HG02759 (cell line): Measurements from ENCODE around the gene CDKAL1.
"Not testable (repeated sequence)": the region's sequence is repeated elsewhere in the genome, so short reads cannot be mapped to it uniquely, and the experiment has no call there.

Experiments
- ATAC-seq: cut with Tn5 transposase; IDR thresholded peaks from one replicate; pipeline ENCODE4 v1.9.1; 2021; ENCODE audit warnings: mild to moderate bottlenecking, moderate library complexity; ENCODE audit not compliant: unreplicated experiment

CDKAL1 gene

DNA sequence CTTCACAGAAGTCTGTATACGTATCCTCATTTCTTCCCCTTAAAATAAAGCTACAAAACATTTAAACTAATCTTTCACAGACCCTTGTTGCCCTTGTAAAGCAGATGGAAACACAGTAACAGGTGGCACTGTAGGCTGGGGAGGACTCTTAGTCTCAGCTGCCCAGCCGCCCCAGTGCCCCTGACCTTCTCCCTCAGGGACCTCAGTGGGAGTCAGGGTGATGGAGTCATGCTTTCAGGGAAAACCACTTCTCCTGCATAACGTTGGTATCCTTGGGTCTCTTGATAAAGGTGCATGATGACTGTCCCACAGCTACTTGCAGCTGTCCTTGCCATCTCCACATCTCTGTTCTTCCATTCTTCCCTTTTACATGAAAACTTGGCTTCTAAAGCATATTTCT lies 198.6 kb downstream of the CDKAL1 start:
- no peak for ATAC-seq

DNA sequence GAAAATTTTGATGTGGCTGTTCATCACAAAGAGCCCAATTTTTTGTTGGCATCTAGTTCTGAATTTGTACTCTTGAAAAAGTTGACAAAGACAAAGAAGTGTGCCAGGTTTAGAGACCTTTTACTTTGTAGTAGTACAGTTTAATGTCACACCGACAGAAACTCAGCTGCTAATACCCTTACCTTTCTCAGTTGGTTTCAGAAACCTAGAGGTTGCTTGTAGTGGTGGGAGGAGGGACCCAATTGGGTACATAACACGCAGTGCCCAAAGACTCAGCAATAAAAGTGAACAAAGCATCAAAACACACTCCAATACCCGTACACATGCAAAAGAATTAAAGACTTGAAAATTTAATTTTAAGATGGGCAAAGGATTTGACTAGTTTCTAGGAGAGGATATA lies 203.7 kb downstream of the CDKAL1 start:
- ATAC-seq: no peak

DNA sequence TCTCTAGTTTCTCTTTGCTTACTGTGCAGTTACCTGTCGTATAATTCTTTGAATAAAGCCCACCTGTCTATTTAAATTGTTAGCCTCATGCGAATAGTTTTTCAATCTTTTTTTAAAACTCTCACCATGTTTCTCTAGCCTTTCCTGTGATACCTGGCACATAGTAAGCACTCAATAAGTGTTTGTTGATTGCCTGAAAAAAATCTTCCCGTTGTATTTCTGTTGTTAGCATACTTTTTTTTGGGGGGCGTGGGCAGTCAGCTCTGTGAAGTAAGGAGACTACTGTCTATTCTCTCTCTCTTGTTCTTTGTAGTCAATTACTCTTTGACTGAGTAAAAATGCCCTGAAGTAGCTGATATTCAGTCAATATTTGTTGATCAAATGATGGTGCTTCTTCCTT lies 205.8 kb downstream of the CDKAL1 start:
- ATAC-seq: no peak

DNA sequence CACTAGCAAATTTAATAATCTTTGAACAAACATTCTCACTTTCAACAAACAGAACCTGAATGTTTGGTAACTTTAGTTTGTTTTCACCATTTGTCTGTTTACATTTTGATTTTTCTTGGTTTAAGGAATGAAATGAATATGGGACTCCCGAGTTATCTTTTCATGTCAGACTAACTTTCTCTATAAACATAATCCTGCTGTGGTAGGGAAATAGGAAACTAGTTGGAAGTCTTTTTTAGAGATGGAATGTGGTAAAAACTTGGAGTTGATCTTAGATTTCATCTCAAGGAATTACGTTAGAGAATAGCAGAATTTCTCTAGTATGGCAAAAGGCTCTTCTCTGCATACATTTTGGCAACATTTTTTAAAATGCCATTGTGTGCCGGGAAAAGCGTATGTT lies 206.5 kb downstream of the CDKAL1 start:
- no peak for ATAC-seq

DNA sequence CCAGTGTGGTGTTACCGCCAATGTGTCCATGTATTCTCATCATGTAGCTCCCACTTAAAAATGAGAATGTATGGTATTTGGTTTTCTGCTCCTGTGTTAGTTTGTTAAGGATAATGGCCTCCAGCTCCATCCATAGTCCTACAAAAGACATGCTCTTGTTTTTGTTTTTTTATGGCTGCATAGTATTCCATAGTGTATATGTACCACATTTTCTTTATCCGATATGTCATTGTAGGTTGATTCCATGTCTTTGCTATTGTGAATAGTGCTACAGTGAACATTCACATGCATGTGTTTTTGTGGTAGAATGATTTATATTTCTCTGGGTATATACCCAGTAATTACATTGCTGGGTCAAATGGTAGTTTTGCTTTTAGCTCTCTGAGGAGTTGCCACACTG lies 207.2 kb downstream of the CDKAL1 start:
- no peak for ATAC-seq

DNA sequence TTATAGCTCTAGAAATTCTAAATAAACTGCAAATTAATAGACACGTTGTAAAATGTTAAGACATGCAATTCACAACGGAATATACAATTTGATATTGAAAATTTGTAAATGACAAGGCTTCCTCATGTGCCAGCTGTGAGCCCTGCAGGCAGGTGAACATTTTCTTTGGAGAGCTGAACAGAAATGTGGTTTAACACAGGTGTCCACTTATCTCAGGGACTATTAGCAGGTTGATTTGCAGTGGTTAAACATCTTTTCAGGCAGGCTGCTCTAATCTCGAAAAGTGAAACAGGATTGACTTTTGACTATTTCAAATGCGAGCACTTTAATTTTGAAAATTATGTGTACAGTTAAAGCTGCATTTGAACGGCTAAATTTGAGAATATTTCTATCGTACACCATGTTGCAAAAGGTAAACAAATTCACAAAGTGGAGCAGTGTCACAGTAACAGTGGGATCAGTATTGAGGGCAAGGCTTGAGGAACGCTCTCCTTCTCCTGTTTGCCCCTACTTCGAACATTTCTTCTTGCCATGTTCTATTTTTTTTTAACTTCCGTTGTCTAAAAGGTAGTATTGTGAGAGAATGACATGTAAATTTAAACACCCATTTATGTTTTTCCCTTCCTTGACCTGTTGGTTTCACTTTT lies 210.8 kb downstream of the CDKAL1 start:
- ATAC-seq: no peak

DNA sequence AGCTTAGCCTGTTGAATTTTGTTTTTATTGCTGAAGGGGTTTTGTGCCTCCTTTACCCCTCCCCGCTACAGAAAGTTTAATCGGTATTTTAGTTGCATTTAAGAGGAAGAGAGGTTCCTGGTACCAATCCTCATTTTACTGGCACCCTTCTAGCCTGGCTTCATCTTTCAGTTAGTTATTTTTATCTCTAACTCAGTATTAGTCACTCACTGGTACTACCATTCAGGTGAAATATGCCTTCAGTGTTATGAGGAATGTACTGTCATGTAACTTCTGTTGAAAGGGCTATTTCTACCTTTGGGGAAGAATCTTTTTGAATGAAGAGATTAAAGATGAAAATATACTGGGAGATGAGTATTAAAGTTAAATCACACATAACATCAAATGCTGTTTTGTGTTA lies 211.8 kb downstream of the CDKAL1 start:
- no peak for ATAC-seq

DNA sequence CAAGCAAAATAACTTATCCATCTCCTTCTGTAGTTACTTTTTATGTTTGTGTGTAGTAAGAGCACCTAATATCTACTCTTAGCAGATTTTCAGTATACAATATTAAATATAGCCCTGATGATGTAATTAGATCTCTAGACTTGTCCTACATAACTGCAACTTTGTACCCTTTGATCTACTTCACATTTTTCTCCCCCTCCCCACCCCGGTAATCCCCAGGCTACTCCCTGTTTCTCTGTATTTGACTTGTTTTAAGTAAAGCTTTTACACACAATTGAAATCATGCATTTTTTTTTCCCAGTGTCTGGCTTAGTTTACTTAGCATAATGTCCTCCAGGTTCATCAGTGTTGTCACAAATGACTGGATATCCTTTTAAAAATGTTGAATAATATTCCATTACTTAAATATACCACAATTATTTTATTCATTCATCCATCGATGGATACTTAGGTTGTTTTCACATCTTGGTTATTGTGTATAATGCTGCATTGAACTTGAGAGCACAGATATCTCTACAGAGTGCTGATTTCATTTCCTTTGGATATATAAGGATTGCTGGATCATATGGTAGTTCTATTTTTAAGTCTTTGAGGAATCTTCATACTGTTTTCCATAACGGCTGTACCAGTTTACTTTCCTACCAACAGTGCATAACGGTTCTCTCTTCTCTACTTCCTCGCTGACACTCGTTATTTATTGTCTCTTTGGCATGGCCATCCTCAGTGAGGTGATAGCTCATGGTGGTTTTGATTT lies 212.7 kb downstream of the CDKAL1 start:
- ATAC-seq: peak; percentile 40

DNA sequence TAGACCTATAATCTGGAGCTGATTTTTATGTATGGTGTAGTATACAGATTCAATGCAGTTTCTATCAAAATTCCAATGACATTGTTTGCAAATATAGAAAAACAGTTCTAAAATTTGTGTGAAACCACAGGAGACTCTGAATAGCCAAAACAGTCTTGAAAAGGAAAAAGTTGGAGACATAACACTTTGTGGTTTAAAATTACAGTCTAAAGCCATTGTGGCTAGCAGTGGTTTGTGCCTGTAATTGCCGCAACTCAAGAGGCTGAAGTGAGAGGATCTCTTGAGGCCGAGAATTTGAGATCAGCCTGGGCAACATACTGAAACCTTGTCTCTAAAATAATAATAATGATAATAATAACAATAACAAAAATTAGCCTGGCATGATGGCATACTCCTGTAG lies 213.7 kb downstream of the CDKAL1 start:
- no peak for ATAC-seq

DNA sequence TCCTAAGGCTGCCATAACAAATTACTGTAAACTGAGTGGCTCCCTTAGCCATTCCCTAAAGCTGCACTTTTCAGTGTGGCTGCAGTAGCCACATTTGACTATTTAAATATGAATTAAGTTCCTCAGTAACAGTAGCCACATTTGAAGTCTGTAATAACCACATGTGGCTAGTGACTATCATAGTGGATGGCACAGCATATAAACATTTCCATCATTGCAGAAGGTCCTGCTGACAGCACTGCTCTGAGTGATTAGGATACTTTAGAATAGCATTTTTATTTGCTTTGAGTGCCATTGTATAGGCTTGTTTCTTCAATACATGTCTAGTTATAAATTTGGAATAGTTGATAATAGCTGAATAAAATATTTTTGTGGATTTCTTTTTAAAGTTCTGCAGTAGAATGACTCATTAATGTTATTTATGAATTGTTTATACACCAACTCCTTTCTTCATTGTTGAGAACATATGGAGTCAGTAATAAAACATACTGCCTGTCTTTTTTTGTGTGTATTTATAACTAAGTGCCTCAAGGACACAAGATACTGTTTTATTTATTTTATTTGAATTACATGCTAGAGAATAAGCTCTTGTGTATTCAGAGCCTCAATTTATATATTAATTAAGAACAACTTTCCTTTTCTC lies 217.2 kb downstream of the CDKAL1 start:
- ATAC-seq: no peak

DNA sequence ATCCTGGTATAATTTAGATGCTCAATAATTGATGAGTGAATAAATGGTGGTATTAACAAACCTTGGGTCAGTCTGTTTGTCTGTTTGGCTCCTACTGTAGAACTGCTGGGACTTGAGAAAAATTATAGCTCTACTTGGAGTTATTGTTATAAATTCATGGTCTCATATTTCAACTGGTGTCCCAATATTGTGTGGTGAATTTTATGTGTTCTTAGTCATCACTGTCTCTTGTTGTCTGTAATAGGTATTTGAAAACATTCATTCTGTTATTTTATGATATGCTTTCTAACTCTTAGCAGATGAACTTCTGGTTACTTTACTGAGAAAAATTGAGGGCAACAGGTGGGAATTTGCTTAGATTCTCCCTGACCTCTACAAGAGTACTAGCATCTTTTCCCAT lies 221.4 kb downstream of the CDKAL1 start:
- ATAC-seq: no peak

DNA sequence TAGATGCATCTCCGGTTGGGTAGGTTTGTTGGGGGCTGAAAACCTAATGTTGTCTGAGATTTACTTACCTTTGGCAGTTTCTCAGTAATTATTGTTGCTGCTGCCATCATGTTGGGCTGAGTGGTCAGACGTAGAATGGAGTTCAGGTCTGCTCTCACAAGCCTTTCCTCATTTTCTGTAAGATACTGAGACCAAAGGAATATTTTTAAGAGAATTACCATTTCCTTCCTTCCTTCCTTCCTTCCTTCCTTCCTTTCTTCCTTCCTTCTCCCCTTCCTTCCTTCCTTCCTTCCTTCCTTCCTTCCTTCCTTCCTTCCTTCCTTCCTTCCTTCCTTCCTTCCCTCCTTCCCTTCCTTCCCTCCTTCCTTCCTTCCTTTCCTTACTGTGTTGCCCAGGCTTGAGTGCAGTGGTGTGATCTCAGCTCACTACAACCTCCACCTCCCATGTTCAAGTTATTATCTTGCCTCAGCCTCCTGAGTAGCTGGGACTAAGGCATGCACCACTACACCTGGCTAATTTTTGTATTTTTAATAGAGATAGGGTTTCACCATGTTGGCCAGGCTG lies 222.4 kb downstream of the CDKAL1 start:
- ATAC-seq: not testable (repeated sequence)

DNA sequence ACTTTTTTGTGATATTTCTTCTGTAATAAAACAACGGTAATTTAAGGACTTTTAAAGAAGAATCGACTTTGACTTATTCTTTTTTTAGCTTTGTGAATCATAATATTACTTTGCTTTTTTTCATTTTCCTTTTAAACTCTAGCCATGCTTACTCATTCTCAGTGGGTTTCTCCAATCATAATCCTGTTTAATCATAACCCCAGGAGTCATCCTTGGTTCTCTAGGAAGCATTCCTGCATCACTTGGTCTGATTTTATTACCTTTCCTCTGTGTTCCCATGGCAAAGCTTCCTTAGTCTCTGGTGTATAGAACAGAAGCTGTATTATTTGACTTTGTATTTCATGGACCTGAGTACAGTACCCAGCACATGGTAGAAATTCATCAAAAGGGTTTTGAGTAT lies 223.5 kb downstream of the CDKAL1 start:
- no peak for ATAC-seq

DNA sequence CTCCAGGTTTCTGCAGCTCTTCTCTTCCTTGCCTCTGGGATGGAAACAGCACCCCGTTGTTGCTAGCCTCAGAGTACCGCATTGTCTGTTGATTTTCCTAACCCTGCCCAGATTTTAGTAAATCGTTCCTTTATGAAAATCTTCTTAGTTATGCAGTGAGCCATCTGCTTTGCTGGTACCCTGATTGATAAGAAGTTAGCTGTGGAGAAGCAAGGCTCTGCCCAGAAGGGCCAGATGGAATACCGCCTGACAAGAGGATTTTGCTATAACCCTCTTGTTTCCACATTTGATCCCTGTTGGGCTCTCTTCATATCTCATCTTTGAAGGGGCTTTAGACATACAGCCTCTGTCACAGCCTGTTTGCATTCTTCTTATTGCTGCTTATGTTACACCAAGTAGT lies 229.0 kb downstream of the CDKAL1 start:
- ATAC-seq: no peak

DNA sequence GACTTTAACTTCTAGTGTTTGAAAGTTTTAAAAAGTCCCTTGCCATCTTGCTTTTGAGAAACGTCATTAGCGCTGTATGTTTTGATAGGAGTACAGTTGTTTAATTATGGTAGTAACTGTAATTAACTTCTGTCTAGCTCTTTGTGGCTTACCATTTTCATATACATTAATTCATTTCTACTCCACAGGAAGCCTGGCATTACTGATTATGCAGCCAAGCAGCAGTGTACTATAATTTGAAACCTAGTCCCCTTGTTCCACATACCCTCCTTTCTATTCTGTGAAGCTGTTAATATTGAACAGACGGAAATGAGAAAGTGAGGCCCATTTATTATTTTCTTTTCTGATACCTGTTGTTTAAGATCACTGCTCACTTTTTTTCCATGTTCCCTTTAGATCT lies 235.4 kb downstream of the CDKAL1 start:
- no peak for ATAC-seq

DNA sequence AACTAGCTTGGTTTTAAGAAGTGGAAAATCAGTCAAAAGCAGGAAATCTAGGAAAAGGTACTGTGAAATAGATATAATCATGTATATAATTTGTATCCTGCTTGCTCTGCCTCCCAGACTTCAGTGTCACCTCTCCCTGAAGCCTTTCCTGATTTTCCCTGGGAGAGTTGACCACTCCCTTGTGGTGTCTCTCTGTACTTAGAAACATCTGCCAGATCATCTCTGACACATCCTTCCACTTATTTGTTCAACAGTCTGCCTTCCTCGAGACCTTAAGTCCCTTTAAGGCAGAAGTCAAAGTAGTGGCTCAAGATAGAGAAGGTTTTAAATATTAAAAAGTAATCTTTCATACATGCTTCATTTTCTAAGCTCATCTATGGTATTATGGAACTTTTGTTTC lies 236.5 kb downstream of the CDKAL1 start:
- no peak for ATAC-seq

DNA sequence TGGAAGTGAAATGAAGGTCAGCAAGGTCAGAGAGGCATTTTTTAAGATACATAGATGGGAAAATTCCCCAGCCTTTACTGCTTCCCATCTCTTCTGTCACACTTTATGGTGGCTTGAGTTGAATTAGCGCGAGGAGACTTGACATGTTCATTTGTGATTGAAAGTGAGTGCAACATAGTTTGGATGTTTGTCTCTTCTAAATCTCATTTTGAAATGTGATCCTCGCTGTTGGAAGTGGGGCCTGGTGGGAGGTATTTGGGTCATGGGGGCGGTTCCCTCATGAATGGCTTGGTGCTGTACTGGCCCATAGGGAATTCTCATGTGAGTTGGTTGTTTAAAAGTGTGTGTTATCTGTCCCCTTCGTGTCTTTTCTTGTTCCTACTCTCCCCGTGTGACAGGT lies 237.2 kb downstream of the CDKAL1 start:
- no peak for ATAC-seq

DNA sequence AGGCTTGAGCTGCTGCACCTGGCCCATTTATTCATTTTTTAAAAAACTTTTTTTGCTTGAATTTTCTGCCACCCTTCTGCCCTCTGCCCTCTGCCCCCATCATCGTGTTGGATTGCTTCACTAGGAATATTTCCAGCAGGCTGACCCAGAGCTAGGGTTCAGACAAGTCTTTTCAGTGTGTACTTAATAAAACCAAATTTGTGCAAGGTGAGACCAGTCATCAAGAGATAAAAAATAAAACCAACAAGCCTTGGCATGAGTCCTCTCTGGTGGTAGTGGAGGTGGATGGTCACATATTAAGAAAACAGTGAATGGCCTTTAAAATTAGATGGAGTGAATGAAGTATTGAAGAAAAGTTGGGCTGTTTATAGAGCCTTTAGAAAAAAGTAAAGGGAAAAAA lies 239.6 kb downstream of the CDKAL1 start:
- ATAC-seq: no peak

DNA sequence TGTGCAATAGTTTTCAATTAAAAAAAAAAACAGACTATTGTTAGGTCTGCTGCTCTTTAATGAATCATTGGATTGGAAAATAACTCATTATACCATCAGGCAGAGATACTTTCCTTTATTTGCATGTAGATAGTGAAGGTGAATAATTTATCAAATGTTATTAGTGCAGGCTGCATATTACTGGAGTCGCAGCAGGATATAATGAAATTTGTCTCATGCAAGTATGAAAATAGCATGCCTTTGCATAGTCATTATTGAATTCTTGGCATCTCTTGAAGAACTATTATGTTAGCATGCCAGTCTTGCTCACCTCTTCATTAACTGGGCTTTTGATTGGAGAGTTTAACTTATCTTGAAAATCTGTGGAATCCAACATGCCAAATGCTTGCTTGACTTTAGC lies 241.7 kb downstream of the CDKAL1 start:
- no peak for ATAC-seq

DNA sequence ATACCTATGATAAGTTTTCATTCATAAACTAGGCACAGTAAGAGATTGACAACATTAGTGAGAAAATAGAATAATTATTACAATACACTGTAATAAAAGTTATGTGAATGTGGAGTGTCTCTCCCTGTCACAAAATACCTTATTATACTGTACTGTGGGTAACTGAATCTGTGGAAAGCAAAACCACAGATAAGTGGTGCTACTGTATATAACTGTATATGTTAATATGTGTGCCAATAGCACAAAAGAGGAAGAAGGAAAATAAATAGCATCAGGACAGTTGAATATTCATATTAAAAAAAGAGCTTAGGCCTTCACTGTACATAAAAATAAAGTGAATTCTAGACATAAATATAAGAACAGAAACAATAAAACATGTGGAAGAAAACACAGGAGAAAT lies 243.5 kb downstream of the CDKAL1 start:
- no peak for ATAC-seq

DNA sequence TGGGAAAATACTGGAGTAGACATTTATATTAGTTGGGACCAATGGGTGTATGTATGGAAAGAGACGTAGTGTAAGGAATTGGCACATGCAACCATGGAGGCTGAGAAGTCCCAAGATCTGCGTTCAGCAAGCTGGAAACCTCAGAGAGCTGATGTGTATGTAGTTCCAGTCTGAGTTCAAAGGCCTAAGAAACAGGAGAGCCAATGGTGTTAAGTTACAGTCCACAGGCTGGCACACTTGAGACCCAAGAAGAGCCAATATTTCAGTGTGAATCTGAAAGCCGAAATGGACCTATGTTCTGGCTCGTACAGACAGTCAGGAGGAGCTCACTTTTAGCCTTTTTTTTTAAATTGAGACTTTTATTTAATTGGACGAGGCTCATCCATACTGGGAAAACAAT lies 244.2 kb downstream of the CDKAL1 start:
- no peak for ATAC-seq

DNA sequence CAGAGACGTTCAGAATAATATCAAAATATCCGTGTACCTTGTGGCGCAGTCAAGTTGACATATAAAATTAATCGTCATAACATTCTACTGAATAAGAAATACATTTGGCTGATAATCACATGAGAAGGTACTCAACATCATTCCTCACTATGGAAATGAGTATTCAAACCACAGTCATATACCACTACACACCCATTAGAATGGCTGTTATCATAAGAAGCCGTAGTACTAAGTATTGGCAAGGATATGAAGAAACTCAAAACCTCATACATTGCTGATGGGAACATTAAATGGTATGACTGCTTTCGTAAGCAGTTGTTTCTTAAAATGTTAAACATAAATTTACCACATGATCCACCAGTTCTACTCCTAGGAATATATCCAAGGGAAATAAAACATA lies 244.7 kb downstream of the CDKAL1 start:
- ATAC-seq: no peak
